AG09319 (cell line): Measurements from ENCODE around the gene BMAL2.

Experiments
- DNase-seq: peaks from one replicate; pipeline ENCODE4 v3.0.0-alpha.2; 2010; ENCODE audit warnings: low read depth; ENCODE audit errors: extremely low read depth
- TF ChIP-seq, protein P1 (sequence below): IDR thresholded peaks from 2 replicates; pipeline ENCODE4 v1.5.1; 2011; ENCODE audit warnings: low read depth, mild to moderate bottlenecking, inconsistent platforms, low read length, moderate library complexity

Gene BMAL2

DNA sequence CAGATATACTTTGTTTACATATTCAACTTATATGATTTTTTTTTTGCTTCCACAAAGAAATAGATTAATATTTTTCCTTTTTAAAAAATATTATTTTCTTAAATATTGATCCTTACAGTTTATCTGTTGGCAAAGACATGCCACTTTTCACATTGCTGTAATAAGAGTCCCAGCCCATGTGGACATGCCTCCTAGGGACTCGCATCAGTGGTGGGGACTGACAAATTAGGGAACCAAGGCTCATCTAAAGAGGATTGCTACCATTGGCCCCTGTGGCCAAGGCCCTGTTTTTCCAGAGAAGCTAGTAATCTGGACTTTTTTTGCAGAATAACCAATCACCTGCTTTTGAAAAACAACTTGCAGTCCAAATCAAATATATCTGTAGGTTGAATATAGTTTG lies 27.8 kb upstream of the BMAL2 start:
- TF ChIP-seq, protein P1, sequence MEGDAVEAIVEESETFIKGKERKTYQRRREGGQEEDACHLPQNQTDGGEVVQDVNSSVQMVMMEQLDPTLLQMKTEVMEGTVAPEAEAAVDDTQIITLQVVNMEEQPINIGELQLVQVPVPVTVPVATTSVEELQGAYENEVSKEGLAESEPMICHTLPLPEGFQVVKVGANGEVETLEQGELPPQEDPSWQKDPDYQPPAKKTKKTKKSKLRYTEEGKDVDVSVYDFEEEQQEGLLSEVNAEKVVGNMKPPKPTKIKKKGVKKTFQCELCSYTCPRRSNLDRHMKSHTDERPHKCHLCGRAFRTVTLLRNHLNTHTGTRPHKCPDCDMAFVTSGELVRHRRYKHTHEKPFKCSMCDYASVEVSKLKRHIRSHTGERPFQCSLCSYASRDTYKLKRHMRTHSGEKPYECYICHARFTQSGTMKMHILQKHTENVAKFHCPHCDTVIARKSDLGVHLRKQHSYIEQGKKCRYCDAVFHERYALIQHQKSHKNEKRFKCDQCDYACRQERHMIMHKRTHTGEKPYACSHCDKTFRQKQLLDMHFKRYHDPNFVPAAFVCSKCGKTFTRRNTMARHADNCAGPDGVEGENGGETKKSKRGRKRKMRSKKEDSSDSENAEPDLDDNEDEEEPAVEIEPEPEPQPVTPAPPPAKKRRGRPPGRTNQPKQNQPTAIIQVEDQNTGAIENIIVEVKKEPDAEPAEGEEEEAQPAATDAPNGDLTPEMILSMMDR: no peak
- no peak for DNase-seq

DNA sequence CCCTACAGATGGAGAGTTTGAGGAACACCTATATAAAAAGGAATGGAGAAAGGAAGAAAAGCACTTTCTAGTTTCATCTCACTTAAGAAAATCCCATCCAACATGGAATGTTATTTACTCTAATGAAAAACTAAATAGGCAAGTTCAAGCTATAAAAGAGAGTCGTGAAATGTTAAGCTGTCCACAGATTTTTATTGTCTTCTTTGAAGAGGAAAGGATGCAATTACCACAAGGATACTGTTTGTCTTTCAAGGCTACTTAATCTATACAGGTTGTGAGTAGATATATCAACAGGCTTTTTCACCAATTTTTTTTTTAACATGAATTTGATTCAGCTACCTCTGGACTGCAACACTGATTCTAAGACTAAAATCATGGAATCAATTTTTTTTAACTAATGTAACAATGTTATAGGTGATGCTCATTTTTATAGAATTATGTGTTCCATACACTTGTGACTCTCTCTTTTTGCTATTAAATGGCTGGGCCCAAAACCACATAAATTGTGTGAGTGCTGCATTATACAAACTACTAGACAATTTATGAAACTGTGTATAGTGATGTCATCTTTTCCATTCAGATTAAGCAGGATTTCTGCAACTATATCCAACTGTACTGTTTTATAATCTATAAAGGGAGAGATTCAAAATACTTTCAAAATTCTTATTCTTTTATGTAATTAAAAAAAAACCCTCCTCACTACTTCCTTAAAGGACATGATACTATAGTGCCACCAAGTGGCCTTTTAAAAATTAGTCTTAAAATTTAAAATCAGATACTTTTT lies 26.8 kb upstream of the BMAL2 start:
- TF ChIP-seq, protein P1: peak; percentile 38
- peak; percentile 19 for DNase-seq

DNA sequence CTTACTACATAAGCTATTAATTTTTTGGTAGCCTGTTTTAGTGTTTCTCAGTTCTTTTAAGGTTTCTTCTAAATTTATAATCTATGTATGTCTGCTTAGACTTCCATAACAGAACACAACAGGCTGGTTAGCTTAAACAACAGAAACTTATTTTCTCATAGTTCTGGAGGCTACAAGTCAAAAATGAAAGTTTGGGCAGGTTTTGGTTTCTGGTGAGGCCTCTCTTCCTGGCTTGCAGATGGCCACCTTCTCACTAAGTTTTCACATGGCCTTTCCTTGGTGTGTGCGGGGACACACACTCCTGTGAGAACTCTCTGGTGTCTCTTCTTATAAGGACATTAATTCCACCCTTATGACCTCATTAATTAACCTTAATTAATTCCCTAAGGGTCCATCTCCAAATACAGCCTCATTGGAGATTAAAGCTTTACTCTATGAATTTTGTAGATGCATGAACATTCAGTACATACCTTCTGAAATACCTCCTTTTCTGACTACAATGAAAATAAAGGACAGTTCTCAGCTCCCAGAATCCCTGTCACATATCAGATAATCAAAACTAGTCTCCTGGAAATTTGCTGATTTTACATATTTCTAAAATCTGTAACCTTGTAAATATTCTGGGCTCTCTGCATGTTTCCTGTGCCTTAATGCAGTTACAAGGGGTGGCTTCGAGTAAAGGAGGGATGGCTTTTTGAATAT lies 23.2 kb upstream of the BMAL2 start:
- TF ChIP-seq, protein P1: no peak

DNA sequence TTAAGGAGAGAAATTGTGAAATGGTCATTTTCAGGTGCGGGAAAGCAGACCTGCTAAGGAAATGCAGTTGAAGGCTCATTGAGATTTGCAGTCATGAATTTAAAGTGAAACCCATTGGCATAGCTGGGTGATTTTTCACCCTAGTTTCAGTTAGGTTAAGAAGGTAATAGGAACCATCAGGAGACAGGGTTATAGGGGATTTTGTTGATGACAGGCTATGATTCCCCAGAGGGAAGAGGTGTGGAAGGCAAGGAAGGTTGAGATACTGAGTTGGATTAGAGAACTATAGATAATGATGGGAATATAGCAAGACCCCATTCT lies 22.7 kb upstream of the BMAL2 start:
- DNase-seq: no peak
- TF ChIP-seq, protein P1: no peak

More for the DNA sequence above, 23.2 kb upstream of the BMAL2 start:
- DNase-seq: no peak

DNA sequence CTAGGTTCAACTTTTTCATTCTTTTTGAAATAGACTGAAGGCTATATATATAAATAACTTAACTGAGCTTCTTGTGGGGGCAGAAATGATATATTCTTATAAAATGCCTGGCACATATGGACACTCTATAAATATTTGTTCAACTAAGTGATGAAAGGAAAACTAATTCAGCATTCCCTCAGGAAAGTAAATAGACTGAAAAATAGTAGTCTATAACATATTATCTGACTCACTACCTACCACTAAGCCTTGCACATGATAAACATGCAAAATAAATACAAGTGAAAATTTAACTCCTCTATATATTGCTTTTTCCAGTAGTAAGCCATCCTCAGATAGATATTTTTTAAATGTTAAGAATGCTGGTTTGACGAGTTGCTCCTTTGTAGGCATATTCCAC lies 15.7 kb upstream of the BMAL2 start:
- TF ChIP-seq, protein P1: no peak

DNA sequence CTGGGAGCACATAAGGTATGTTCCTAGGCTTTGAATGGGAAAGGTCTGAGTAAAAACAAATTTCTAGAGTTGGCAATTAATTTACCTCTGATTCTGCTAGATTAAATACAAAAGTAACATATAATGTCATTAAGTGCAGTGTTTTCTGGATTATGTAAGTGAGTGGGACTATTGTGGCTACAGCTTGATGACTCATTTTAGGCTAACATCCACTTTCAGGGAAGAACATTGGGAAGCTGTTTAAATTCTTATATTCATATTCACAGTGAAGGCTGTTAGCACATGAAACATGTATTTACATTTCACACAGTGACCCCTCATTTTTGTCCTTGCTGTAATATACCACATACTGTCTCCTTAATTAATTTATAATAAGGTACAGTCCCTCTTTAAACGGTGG lies 13.2 kb upstream of the BMAL2 start:
- no peak for DNase-seq
- TF ChIP-seq, protein P1: no peak

More for the DNA sequence above, 15.7 kb upstream of the BMAL2 start:
- no peak for DNase-seq

DNA sequence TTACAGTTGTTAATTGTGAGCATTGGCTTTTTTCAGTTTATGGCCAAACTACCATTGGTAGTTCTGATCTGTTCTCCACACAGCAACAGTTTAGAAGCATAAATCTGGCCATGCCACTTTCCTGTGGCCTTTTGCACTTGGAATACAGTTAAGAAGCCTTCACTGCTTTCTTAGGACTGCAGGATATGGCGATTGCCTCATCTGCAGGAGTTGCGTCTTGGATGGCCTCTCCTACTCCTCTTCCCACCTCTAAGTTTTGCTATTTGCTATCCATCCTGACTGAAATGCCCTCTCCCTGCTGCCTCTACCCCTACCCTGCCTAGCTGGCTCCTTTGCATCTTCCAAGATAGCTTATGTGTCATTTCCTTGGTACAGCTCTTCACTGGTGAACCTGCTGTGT lies 12.8 kb upstream of the BMAL2 start:
- no peak for DNase-seq
- TF ChIP-seq, protein P1: no peak
